ENCODE data around the gene TMEM150B. TPM values are rescaled to one million over a fixed set of nuclear protein-coding genes. Genes with fewer than 3 reads are reported as not detected.

The TMEM150B gene
- total and polyA plus RNA-seq, 9 of the 15 experiments (the other 6 are each of a cell fraction or from before 2014, with no cell fraction given), result 0.47 to 1.3 (median 0.74) TPM; not detected in 2

DNA sequence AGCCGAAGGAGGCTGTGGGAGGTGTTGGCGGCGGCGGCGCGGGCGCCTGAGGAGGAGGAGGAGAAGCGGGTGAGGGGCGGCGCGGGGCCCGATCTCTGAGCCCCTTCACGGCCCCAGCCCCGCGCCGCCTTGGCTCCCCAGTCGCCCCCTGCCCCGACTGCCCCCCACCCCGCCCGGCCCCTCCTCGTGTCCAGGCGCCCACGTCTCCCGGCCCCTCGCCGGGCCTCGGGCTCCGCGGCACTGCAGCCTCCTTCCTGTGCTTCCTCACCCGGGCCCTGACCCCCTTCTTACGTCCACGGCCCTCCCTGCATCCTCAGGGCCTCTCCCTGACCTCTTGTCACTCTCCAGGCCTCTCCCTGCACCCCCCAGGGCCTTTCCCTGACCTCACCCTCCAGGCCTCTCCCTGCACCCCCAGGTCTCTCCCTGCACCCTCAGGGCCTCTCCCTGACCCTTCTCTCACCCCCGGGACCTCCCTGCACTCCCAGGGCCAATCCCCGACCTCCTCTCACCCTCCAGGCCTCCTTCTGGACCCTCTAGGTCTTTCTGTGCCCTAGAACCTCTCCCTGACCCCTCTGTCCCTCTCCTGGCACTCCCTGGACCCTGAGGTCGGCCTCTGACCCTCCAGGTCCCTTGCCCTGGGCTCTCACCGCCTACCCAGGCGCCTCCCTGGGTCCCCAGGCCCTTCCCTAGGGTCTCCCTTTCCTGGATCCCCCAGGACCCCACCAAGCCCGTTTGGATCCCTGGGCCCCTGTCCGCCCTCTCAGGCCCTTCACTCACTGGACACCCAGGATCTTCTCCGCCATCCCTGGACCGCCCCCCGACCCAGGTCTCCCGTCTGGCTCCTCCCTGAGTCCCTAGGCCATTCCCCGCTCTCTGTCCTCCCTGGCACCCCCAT is 15.0 kb upstream of the TMEM150B start (continued):
- TF ChIP-seq, protein P1, sequence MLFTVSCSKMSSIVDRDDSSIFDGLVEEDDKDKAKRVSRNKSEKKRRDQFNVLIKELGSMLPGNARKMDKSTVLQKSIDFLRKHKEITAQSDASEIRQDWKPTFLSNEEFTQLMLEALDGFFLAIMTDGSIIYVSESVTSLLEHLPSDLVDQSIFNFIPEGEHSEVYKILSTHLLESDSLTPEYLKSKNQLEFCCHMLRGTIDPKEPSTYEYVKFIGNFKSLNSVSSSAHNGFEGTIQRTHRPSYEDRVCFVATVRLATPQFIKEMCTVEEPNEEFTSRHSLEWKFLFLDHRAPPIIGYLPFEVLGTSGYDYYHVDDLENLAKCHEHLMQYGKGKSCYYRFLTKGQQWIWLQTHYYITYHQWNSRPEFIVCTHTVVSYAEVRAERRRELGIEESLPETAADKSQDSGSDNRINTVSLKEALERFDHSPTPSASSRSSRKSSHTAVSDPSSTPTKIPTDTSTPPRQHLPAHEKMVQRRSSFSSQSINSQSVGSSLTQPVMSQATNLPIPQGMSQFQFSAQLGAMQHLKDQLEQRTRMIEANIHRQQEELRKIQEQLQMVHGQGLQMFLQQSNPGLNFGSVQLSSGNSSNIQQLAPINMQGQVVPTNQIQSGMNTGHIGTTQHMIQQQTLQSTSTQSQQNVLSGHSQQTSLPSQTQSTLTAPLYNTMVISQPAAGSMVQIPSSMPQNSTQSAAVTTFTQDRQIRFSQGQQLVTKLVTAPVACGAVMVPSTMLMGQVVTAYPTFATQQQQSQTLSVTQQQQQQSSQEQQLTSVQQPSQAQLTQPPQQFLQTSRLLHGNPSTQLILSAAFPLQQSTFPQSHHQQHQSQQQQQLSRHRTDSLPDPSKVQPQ (CRISPR knock-in tag; IDR thresholded peaks at IDR 0.05; ENCODE audit: borderline replicate concordance), result no peak
- TF ChIP-seq NCOA2 (IDR thresholded peaks at IDR 0.05; ENCODE audit: partially characterized antibody in 2 of 2), result no peak
- TF ChIP-seq, protein P2, sequence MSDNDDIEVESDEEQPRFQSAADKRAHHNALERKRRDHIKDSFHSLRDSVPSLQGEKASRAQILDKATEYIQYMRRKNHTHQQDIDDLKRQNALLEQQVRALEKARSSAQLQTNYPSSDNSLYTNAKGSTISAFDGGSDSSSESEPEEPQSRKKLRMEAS (CRISPR knock-in tag; IDR thresholded peaks at IDR 0.05), result peak; percentile 27
- TF ChIP-seq ZNF143 (CRISPR knock-in tag; IDR thresholded peaks at IDR 0.05), result 0 out of 2 replicates have a peak, but pooled peaks have one; percentile 19
- peak; percentile 83 for TF ChIP-seq ZNF263 (CRISPR knock-in tag; IDR thresholded peaks at IDR 0.05; ENCODE audit: borderline replicate concordance)
- TF ChIP-seq TEAD4 (IDR thresholded peaks at IDR 0.05; ENCODE audit: low read length), result no peak
- peak; percentile 29; the same call in 1 of the 2 replicates for TF ChIP-seq TEAD4 (CRISPR knock-in tag; IDR thresholded peaks at IDR 0.05; ENCODE audit: borderline replicate concordance)
- peak; percentile 85 for TF ChIP-seq RBFOX2 (IDR thresholded peaks at IDR 0.05; ENCODE audit: low read depth, low read length)
- TF ChIP-seq IRF2 (CRISPR knock-in tag; IDR thresholded peaks at IDR 0.05), result no peak
- no peak for TF ChIP-seq ZBED1 (IDR thresholded peaks at IDR 0.05)
- TF ChIP-seq COPS2 (conservative IDR thresholded peaks at IDR 0.05), result no peak
- TF ChIP-seq, protein P3, sequence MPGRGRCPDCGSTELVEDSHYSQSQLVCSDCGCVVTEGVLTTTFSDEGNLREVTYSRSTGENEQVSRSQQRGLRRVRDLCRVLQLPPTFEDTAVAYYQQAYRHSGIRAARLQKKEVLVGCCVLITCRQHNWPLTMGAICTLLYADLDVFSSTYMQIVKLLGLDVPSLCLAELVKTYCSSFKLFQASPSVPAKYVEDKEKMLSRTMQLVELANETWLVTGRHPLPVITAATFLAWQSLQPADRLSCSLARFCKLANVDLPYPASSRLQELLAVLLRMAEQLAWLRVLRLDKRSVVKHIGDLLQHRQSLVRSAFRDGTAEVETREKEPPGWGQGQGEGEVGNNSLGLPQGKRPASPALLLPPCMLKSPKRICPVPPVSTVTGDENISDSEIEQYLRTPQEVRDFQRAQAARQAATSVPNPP (IDR thresholded peaks at IDR 0.05; ENCODE audit: borderline replicate concordance, insufficient read depth, insufficient read length), result no peak
- TF ChIP-seq ETV1 (tag; conservative IDR thresholded peaks at IDR 0.05; ENCODE audit: low read depth), result no peak
- no peak for TF ChIP-seq RBM39 (optimal IDR thresholded peaks at IDR 0.05; ENCODE audit: low read depth, low read length)
- no peak for TF ChIP-seq ZNF696 (CRISPR knock-in tag; conservative IDR thresholded peaks at IDR 0.05)
- TF ChIP-seq, protein P4, sequence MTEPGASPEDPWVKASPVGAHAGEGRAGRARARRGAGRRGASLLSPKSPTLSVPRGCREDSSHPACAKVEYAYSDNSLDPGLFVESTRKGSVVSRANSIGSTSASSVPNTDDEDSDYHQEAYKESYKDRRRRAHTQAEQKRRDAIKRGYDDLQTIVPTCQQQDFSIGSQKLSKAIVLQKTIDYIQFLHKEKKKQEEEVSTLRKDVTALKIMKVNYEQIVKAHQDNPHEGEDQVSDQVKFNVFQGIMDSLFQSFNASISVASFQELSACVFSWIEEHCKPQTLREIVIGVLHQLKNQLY (CRISPR knock-in tag; conservative IDR thresholded peaks at IDR 0.05), result no peak
- no peak for TF ChIP-seq SMARCB1 (IDR thresholded peaks at IDR 0.05; ENCODE audit: insufficient read length, low read depth)
- TF ChIP-seq SP1 (CRISPR knock-in tag; IDR thresholded peaks at IDR 0.05), result no peak
- TF ChIP-seq GTF2E2 (tag; IDR thresholded peaks at IDR 0.05), result 0 out of 2 replicates have a peak, but pooled peaks have one; percentile 70
- no peak for TF ChIP-seq STAT5A (IDR thresholded peaks at IDR 0.05; ENCODE audit: borderline replicate concordance, low read length)
- TF ChIP-seq HDGF (IDR thresholded peaks at IDR 0.05), result peak; percentile 83; the same call in 1 of the 2 replicates

All from K562 (cell line).